Left lung (tissue), 10 donors: ENCODE data around the gene CSK. TPM values are rescaled to one million over a fixed set of nuclear protein-coding genes. Genes with fewer than 3 reads are reported as not detected.
A peak's percentile ranks its signal among the peaks of the same experiment; 100 is the strongest.

Source experiments
- ATAC-seq: fragments of 200-7000 bp; cut with Tn5 transposase; one replicate; pipeline ENCODE4 v1.9.1; 2020; ENCODE audit warnings: moderate library complexity
- DNase-seq, 4 donors: peaks; one replicate each; pipeline ENCODE4 v3.0.0-alpha.2; 2013 to 2020
- H3K27ac ChIP-seq, 2 donors: fragments of 200-600 bp; sonication (generic) in 1 of 2; one replicate each; pipeline versions ENCODE4 v1.5.0 to v1.8.0; 2020 to 2021
- H3K27me3 ChIP-seq, 2 donors: fragments of 200-600 bp; sonication (generic) in 1 of 2; one replicate each; pipeline versions ENCODE4 v1.5.0 to v1.8.0; 2020 to 2021
- H3K36me3 ChIP-seq, 2 donors: fragments of 200-600 bp; sonication (generic) in 1 of 2; one replicate each; pipeline versions ENCODE4 v1.5.0 to v1.8.0; 2020 to 2021
- H3K4me1 ChIP-seq, 2 donors: fragments of 200-600 bp; one replicate each; pipeline ENCODE4 v1.8.0; 2021
- H3K4me3 ChIP-seq, 2 donors: fragments of 200-600 bp; sonication (generic) in 1 of 2; one replicate each; pipeline versions ENCODE4 v1.5.0 to v1.8.0; 2020 to 2021; ENCODE audit warnings: mild to moderate bottlenecking in 1 of 2
- H3K9me3 ChIP-seq, 2 donors: fragments of 200-600 bp; sonication (generic) in 1 of 2; one replicate each; pipeline versions ENCODE4 v1.5.0 to v1.8.0; 2020 to 2021
- intact Hi-C, 2 donors: fragments of 100-400 bp; cut with DNase I; formaldehyde crosslinking; loops; one replicate each; pipeline versions ENCODE4 v1.11.2 to v1.14.2; 2022
- polyA plus RNA-seq, 6 donors: library from polyadenylated mRNA; unstranded; fragments of 120-200 nt; gene quantifications; one replicate each; pipeline ENCODE4 v1.2.1, GENCODE V29; 2013; ENCODE audit not compliant: insufficient read length in 6 of 6
- total RNA-seq, 2 donors: library from RNA; stranded (reverse); fragmentation: NEBNext Ultra II Directional; extraction: Animal tissue kit (Norgen Biotek cat#: 25700); gene quantifications; one replicate each; pipeline ENCODE4 v1.2.1, GENCODE V29; 2021
- TF ChIP-seq, protein P1 (sequence below), 2 donors: fragments of 200-600 bp; sonication (generic) in 1 of 2; IDR thresholded peaks; one replicate each; pipeline versions ENCODE4 v1.5.0 to v1.8.0; 2021; ENCODE audit warnings: antibody characterized with exemption in 2 of 2
- donor health status: DM: no; HTN: yes; CAD: no.
- donor health status: DM: no; HTN: no; CAD: no.

Gene CSK
- total and polyA plus RNA-seq, 8 donors: 41.5 to 101 (median 49.7) TPM

DNA sequence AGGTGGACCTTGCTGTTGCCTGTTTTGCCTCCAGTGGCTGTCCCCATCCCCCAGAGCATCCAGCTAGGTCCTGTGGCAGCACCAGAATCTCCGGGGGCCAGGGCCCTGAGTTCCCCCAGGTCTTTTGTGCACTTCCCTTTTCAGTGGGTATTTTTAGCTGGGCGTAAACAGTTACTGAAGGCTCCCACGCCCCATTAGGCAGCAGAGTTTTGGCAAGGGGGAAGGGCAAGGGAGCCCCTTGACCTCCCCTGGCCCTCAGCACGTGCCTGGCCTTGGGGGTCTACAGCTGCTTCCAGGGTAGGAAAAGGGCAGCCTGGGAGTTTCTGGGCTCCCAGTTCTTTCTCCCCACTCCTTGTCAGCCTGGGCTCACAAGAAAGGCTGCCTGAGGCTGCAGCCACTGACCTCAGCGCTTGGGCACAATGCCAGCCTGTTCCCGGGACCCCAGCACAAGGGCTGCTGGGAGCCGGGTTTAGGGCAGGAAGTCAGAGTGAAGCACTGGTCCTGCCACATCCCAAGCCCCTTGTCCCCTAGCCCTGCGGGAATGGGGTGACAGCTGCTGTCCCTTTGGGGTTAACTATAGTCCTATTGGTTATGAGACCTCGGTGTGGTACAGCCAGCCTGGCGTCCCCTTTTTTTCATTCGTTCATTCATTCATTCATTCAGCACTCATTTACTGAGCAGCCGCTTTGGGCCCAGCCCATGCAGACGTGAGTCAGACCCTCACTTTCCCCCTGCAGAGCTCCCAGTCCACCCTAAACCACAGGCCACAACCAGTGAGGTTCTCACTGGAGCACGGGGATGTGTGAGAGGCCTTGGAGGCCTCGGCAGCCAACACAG is 8.4 kb downstream of the CSK start:
- peak in 3 of 4 donors; percentile 73 to 86 (median 75) for DNase-seq
- intact Hi-C loops: no loop called here
- Histone ChIP-seq H3K4me1 (peaks cover 30 to 89% of the 10 kb centered on the region in 2 donors), H3K4me3 (peak overlapping the region in 1 of 2 donors; percentile 36), H3K27me3 (no peaks in the 10 kb centered on the region), H3K27ac (peak overlapping the region; percentile 79 to 93), H3K9me3 (no peaks in the 10 kb centered on the region), H3K36me3 (peaks cover 0 to 10% of the 10 kb centered on the region in 2 donors)
- peak; percentile 11 for ATAC-seq
- TF ChIP-seq, protein P1, sequence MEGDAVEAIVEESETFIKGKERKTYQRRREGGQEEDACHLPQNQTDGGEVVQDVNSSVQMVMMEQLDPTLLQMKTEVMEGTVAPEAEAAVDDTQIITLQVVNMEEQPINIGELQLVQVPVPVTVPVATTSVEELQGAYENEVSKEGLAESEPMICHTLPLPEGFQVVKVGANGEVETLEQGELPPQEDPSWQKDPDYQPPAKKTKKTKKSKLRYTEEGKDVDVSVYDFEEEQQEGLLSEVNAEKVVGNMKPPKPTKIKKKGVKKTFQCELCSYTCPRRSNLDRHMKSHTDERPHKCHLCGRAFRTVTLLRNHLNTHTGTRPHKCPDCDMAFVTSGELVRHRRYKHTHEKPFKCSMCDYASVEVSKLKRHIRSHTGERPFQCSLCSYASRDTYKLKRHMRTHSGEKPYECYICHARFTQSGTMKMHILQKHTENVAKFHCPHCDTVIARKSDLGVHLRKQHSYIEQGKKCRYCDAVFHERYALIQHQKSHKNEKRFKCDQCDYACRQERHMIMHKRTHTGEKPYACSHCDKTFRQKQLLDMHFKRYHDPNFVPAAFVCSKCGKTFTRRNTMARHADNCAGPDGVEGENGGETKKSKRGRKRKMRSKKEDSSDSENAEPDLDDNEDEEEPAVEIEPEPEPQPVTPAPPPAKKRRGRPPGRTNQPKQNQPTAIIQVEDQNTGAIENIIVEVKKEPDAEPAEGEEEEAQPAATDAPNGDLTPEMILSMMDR (IDR thresholded peaks at IDR 0.05): no peak

DNA sequence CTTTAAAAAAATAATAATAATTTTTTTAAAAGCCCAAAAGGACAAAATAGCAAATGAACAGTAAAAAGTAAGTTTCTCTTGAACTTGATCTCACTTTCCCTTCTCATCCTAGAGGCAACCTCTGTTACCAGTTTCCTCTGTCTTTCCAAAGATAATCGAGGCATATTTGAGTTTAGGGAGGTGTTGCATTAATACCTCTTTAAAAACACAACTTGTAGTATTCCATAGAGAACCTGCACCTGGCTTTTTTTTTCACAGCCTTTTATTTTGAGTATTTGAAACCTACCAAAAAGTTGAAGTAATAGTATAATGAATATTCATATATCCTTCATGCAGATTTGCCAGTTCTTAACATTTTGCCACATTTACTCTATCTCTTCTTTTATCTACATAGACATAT is 9.1 kb downstream of the CSK start:
- Histone ChIP-seq H3K27me3 (no peaks in the 10 kb centered on the region), H3K36me3 (peaks cover 0 to 11% of the 10 kb centered on the region in 2 donors), H3K4me3 (peak overlapping the region in 1 of 2 donors; percentile 36), H3K9me3 (no peaks in the 10 kb centered on the region), H3K27ac (peak overlapping the region; percentile 79 to 93), H3K4me1 (peaks cover 27 to 91% of the 10 kb centered on the region in 2 donors)
- ATAC-seq: no peak
- intact Hi-C loops: no loop called here
- TF ChIP-seq, protein P1 (IDR thresholded peaks at IDR 0.05): no peak
- no peak for DNase-seq

DNA sequence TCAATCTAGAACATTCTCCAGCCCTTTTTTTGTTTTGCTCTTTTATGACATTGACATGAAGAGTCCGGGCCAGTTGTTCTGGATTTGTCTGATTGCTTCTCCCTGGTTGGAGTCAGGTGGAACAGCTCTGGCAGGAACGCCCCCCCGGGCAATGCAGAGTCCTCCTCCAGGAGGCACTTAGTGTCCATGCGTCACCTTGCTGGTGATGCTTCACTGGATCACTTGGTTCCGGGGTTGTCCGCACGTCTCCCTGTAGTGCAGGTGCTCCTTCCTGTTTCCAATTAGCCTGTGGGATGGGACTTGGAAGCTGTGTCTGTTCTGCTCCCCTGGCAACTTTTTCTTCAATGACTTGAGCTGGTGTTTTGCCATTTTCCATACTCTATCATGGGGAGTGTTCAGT is 9.8 kb downstream of the CSK start:
- DNase-seq: peak in 1 of 4 donors; percentile 31
- intact Hi-C loops: no loop called here
- ATAC-seq: no peak
- H3K27ac ChIP-seq: peak overlapping the region in 1 of 2 donors; percentile 20
- peaks cover 0 to 11% of the 10 kb centered on the region in 2 donors for H3K36me3 ChIP-seq
- peaks cover 21 to 88% of the 10 kb centered on the region in 2 donors for H3K4me1 ChIP-seq
- H3K9me3 ChIP-seq: no peaks in the 10 kb centered on the region
- no peaks in the 10 kb centered on the region for H3K27me3 ChIP-seq
- TF ChIP-seq, protein P1 (IDR thresholded peaks at IDR 0.05): no peak
- no peak overlapping the region for H3K4me3 ChIP-seq

DNA sequence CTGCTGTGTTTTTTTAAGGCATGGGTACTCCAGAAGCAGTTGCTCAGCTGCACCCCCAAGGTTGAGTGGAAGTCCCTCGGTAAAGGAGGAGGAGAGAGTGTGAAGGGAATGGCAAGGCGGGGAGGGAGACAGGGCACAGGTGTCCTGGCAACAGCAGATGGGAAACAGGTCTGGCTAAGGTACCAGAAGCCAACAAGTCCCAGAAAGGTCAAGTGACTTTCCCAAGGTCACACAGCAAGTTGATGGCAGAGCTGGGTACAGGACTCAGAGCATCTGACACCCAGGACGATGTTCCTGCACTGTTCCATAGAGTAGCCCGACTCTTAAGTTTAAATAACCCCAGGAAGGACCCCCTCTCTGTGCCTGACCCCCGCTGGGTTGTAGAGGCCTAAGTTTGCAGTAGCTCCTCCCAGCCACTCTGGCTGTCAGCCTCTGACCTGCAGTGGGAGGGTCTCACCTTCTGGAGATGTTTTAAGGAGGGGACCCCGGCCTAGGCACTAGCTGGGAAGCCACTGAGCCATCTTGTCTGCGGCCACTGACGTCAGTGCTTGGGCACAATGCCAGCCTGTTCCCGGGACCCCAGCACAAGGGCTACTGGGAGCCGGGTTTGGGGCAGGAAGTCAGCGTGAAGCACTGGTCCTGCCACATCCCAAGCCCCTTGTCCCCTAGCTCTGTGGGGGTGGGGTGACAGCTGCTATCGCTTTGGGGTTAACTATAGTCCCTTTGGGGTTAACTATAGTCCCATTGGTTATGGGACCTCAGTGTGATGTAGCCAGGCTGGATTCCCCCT is 10.5 kb downstream of the CSK start:
- no peaks in the 10 kb centered on the region for H3K9me3 ChIP-seq
- H3K36me3 ChIP-seq: peaks cover 0 to 11% of the 10 kb centered on the region in 2 donors
- no peak for ATAC-seq
- intact Hi-C loops: no loop called here
- DNase-seq: peak in 1 of 4 donors; percentile 73
- no peak overlapping the region for H3K4me3 ChIP-seq
- TF ChIP-seq, protein P1 (IDR thresholded peaks at IDR 0.05): no peak
- peaks cover 17 to 83% of the 10 kb centered on the region in 2 donors for H3K4me1 ChIP-seq
- no peaks in the 10 kb centered on the region for H3K27me3 ChIP-seq
- peak overlapping the region in 1 of 2 donors; percentile 20 for H3K27ac ChIP-seq
